Sigmoid colon (tissue), 4 donors: Measurements from ENCODE around the gene ARID5A.

Experiments used
- CTCF ChIP-seq, 4 experiments: fragments of 450-650 bp in 3 of 4; fragments of 200-600 bp in 1 of 4; IDR thresholded peaks; one replicate each; pipeline ENCODE4 v1.5.1; 2016 to 2019; ENCODE audit warnings: antibody characterized with exemption in 4 of 4, mild to moderate bottlenecking in 3 of 4, moderate library complexity in 2 of 4
- EP300 ChIP-seq, 4 donors: sonication (generic); formaldehyde crosslinking; IDR thresholded peaks; one replicate each; pipeline ENCODE4 v1.6.1; 2017; ENCODE audit warnings: antibody characterized with exemption in 4 of 4

- TF ChIP-seq CTCF (IDR thresholded peaks at IDR 0.05) (no peak), EP300 (IDR thresholded peaks at IDR 0.05) (no peak)
Measured at GRCh38 chr2:96555146-96555610, 18.6 kb downstream of the ARID5A start.
